Ammon's horn (tissue), 1 donor: ENCODE data around the gene ASB2.

ENCODE experiments used
- DNase-seq: peaks from one replicate; pipeline ENCODE4 v3.0.0-alpha.2; 2016; ENCODE audit warnings: low spot score

ASB2 gene

DNA sequence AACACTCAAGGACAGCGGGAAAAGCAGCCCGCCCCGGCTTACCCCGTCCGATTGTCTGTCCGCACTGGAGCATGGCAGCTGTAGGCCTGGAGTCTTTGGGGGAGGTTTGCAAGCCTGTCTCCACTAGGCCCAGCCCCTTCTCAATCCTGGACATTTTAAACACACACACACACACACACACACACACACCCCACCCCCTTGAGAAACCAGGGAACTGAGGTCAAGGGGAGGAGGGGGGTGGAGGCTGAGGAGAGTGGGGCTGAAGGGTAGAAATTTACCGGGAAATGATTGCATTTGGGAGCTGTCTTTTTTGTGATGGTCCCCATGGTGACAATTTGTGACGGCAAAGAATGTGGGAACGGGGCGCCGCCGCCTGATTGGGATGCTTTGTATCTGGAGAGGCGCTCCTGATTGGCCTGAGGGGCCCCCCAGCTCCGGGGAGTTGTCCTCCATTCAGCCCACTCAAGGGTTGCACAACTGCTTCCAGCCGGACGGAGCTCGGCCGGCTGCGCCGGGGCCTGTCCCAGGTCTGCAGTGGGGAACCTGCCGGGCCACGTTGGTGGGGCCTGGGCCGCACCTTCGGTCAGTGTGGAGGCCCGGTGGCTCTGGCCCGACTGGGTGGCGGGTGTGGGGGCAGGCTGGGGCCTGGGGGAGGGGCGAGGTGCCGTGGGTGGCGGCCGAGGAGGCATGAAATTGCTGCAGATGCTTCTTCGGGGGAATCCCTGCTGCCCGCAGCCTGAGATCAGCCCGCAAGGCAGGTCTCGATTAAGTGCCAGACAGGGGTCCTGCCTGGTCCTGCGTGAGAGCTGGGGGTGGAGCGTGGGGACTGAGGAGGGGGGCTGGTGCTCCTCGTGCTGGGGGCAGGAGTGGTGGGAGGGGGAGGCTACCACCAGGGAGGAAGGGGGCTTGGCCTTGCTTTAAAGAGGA, 49.2 kb downstream of the ASB2 start, which contains the start of gene FAM181A:
Gene FAM181A, plus strand, starts transcription at position 472 of the 927 bp plus-strand sequence. CDS start 942 bp downstream, outside the sequence.
- peak; percentile 51 for DNase-seq

DNA sequence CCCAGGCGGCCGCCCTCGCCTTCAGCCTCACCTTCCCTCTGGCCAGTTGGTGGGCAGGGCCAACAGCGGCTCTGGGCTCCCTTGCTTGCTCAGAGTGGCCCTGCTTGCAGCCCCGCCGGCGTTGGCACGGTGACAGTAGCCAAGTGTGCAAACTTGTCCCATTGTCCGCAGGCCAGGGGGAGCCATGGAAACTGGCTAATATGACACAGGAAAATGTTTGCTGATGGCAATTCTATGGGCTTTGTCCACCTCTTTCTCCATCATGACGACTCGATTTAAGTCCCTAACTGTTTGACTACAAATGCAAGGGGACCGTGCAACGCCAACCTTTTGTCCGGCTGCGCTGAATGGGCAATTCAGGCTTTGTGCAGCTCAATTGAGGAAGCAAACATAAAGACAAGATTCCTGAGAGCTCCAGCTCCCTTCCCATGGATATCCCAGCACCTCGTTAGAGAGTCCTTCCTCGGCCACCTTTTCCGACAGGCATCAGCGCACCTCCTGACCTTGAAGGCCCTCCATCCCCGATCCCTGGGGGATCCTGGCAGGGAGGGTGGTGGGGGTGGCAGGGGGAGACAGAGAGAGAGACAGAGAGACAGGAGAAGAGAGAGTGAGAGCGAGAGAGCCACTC, 50.0 kb downstream of the ASB2 start:
- DNase-seq = peak; percentile 80

DNA sequence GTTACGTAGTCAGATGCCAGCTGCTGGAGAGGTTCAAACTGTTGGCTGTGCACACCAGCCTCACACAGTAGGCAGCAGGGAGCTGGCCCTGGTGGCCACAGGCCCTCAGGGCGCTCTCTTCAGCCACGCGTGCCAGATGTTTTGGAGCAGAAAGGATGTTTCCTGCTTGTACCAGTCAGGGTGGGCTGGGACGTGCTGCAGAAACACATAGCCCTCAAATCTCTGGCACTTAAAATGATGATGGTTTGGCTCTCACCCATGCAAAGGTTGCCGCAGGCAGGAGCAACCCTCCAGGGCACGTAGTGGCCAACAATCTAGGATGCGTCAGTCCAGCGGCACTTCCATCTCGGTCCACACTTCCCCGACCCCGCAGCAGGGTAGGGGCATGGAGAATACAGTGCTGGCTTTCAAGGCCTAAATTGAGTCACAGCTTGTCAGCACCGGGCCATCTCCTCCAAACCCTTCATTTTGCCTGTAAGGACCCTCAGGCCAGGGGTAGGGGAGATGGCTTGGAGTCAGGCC, 50.9 kb downstream of the ASB2 start:
- no peak for DNase-seq

DNA sequence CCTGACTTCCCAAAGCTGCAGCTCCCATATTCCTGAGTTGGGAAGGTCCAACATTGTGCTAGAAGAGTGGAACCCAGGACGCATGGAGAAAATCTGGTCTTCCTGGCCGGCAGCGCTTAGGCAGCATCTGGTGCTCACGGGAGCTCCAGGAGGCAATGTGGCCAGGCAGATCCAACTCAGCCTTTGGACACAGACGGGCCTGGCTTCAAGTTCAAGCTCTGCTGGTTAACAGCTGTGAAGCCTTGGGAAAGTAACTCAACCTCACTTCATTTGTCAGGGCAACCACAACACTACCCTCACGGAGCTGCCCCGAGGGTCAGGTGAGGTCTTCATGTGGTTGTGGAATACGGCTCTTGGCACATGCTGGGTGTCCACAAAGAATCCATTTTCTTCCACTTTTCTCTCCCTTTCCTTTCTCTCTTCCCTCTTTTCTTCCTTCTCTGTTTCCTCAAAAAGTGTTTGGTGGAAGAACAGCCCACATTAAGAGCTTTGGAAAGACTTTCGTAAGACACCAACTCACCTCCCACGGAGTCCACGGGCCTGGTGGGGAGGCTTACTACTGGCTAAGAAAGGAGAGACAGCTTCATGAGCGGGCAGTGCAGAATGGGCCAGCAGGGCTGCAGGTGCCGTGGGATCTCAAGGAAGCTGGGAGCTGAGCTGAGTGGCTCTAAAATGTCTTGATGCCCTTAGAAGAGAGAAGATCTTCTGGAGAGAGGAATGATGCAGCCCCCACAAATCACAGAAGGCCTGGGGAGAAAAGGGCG, 51.6 kb downstream of the ASB2 start:
- DNase-seq = no peak

DNA sequence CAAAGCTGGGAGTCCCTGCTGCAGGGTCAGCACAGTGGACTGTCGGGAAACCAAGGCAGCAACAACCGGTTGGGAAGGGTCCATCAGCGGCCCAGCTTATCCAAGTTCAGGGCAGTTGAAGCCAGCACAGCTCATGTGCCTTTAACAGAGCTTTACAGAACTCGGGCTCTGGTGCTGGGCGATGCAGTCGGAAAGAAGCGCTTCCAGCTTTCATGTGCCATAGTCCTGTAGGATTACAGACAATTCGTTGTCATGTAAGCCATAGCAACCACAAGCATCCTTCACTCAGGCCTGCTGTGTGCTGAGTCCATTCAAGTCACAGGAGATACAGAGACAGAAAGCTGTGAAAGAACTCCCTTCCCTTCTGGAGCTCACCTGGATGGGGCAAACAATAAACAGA, 52.7 kb downstream of the ASB2 start:
- no peak for DNase-seq

DNA sequence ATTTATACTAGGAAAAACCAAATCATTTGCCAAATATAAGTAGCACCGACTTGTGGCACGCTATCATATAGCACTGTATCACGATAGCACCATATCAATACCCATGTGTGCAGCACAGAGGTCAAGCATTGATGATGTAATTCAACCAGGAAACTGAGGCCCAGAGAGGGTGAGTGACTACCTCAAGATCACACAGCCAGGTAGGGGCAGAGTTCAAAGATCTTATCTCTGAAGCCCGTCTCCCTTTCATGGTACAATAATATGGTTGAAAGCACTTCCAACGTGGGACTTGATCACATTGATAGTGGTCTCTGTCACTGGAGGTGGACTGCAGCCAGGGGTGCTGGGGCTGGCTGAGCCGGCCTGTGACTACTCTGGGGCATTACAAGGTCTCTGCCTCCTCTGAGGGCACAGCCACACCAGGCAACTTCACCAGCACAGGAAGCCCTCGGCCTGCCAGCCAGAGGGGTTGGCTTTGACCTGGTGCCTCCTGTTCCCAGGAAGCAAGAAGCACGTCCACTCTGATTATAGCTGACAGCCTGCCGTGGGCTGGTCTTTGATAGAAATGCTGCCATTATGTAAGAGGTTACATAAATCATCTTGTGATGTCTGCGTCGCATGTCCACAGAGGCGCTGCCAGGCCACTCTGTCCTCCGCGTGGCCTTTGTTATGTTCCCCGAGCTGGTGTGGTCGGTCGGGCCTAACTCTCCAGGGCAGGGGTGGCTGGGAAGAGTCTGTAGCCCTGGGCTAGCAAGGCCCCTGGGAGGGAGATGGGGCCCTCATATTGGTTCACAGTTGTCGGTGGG, 55.2 kb downstream of the ASB2 start:
- no peak for DNase-seq

DNA sequence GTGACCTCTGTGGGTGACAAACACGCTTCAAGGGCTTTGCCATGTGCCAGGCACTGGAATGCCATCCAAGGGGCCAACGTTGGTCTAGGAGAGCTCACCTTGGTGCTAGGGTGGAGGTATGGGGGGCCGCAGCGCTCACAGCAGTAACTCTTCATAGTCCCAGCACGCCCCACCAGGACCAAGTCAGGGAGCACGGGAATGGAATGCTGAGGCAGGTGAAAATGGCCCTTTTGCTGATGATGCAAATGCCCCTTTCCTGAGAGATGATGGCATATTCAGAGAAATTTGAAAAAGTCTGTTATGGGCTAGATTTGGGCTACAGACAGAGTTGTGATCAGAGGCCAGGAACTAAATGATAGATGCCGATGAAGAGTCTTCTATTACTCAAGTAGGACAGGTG, 59.2 kb downstream of the ASB2 start:
- no peak for DNase-seq

DNA sequence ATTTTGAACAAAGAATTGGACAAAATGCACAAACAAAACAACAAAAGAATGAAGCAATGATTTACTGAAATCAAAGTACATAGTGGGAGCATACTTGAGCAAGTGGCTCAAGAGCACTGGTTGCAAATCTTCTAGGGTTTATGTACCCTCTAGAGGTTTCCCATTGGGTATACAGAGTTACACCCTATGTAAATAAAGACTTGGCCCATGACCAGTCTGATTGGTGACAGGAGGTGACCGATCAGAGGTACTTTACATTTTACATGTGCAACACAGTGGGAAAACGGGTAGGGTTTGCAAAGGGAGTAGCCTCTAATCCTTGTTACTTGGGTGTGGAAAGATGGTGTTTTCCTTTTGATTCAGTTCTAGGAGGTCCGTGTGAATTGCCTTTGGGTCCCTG, 59.9 kb downstream of the ASB2 start:
- DNase-seq = no peak

DNA sequence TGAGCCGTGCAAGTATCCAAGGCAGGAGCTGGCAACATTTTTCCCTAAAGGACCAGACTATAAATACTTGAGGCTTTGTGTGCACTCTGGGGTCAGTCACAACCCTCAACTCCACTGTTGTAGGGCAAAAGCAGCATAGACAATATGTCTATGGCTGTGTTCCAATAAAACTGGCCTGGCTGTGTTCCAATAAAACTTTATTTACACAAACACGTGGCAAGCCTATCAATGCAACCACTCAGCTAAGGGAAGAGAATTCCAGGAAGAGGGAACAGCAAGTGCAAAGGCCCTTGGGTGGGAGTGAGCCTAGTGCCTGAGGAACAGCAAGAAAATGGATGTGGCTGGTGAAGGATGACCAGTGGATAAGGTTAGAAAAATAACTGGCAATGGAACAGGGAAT, 60.6 kb downstream of the ASB2 start:
- DNase-seq = no peak

DNA sequence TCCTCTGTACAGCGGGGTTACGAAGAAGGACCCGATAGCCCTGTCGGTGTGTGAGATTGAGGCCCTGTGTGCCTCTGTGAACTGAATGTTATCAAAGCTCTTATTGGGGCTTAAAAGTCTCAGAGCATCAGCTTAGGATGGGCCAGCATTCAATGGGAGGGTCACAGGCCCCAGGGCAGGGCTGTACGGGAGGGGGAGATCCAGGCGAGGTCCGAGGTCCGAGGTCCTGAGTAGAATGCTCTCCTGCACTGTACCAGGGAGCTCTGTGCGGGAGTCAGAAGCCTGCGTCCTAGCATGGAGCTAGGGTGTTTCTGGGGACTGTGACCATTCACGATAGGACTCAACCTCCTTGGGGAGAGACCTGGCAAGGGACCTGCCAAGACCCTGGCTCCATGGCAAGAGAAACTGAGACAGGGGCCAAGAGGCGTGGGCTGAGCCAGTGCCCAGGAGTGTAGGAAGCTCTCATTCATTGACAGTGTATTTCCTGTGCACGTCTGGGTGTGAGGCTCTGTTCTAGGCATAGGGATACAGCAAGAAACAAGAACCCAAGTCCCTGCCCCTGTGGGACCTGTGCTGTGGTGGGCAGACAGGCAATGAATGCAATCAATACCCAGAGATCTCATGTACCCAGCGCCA, 61.2 kb downstream of the ASB2 start:
- no peak for DNase-seq

DNA sequence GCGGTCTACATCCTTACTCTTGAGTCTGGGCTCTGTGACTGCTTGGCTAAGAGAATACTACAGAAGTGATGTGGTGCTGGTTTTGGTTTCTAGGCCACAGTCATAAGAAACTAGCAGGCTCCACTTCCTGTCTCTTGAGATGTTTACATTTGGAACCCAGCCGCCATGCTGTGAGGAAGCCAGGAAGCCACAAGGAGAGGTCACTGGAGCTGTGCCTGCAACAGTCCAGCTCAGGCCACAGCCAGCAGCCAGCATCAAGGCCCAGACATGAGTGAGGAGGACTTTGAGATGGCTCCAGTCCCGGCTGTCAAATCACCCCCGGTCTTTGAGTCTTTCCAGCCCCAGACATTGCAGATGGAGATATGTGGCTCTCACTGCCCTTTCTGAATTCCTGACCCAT, 62.1 kb downstream of the ASB2 start:
- DNase-seq = no peak

DNA sequence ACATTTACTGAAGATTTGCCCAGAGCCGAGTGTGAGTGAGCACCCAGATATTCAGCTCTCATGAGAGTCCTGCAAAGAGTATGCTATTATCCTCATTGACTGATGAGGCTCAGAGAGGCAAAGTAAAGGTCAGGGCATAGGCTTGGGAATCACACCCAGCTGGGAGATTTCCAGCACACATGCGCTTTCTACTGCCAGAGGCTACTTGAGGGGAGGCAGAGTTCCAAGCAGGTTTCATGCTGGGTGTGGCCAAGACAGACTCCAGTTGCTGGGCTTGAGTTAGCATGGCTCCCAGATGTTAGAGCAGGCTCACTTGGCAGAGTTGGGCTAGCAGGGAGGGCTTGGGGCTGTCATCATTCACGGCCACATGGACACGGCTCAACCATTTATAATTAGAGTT, 63.6 kb downstream of the ASB2 start:
- no peak for DNase-seq

DNA sequence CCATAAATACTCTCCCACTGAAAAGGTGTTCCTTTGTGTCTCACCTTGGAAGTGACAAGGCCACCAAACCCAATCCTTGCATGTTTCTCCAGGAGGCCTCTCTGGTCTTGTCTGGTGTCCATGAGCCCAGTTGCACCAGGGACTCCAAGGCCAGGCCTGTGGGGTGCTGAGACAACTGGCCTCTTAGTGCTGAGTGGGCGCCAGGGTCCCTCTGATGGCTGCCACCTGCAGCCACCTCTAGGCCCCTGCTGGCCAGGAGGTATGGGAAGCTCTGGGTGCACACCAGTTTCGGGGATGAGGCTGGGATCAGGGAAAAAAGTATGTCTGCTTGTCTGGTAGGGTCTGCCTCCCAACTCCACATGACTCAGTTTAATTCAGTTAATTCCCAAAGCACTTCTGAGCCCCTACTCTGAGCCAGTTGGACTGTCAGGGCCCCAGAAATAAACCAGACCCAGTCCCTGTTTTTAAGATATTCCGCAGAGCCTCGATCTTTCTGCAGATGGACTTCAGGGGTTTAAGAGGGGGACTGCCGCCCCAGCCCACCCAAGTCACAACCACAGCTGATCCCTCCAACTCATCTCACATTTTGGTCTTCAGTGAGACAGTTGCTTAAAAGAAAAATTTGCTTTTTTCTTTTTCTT, 64.3 kb downstream of the ASB2 start:
- no peak for DNase-seq

DNA sequence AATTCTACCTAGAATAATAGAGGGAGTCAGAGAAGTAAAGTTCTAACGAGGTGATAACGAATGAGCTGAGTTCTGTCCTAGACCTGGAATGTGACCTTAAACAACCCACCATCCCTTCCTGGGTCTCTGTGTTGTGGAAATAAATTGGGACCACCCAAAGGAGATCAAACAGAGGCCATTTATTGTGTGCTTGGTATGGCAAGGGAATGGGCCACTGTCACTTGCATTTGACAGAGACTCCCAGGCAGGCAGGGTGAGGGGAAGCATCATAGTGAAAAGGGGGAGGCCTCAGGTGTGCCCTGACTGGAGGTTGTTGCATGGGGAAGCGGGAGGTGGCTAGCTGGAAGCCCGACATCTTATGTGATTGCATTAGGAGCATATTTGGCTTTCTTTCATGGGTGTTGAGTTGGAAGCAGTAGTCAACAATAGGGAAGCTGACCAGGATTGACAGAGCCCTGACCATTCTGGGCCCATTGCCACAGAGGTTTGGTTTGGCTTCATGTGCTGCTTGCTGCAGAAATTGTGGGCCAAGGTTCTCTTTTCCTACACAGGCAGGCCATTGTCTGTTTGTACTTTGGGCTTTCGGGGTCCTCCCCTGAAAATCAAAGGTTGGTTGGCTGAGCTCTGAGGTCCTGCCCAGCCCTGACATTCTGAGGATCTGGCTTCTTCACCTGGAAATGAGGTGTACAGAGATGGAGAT, 66.8 kb downstream of the ASB2 start:
- peak; percentile 40 for DNase-seq

DNA sequence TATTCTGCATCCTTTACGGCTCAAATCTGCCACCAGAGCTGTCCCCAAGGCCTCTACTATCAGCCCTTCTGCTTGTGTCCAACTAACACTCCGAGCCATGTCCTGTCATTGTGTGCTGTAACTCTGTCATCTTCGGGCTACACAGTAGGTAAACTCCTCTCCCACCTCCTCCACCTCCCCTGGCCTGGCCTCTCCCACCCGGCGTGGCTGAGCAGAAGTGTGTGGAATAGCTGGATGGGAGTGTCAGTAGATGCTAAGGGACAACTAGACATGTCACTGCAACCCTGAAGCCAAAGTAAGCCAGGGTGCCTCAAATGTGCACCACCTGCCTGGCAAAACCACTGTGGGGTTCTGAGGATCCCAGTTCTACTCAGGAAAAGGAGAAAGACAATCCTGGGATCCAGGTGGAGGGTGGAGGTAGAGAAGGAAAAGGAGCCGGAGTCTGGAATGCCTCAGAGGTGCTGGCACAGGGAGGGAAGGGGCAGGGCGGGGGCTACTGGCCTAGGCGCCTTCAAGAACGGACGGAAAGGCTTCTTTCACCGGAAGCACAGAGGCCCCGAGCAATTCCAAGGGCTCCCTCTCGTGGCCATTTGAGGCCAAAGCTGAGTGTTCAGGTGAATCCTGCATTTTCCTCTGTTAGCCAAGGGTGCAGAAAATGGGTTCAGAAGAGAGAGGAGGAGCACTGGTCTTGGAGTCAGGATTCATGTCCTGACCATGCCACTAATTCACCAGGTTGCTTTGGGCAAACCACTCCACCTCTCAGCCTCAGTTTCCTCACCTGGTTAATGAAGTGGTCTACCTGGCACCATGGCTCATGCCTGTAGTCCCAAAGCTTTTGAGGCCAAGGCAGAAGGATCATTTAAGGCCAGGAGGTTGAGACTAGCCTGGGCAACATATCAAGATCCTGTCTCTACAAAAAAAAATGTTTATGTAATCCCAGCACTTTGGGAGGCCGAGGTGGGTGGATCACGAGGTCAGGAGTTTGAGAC, 69.7 kb downstream of the ASB2 start:
- peak; percentile 23 for DNase-seq

DNA sequence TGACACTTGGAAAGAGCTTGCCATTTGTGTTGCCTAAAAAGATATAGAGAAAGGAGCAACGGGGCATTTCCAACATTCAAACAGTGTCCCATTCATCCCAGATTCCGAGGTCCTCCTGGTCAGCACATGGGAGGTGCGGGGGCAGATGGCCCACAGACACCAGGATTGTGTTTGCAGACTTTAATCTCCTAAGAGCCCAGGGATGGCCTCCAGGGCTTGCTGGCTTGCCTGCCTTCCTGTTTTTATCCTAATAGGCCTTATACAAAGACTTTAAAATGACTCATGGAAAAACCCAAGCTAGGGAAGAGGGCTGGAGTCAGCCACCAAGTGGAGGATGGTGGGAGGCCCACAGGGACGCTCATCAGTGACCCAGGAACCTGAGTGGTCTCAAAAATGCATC, 70.7 kb downstream of the ASB2 start:
- no peak for DNase-seq

DNA sequence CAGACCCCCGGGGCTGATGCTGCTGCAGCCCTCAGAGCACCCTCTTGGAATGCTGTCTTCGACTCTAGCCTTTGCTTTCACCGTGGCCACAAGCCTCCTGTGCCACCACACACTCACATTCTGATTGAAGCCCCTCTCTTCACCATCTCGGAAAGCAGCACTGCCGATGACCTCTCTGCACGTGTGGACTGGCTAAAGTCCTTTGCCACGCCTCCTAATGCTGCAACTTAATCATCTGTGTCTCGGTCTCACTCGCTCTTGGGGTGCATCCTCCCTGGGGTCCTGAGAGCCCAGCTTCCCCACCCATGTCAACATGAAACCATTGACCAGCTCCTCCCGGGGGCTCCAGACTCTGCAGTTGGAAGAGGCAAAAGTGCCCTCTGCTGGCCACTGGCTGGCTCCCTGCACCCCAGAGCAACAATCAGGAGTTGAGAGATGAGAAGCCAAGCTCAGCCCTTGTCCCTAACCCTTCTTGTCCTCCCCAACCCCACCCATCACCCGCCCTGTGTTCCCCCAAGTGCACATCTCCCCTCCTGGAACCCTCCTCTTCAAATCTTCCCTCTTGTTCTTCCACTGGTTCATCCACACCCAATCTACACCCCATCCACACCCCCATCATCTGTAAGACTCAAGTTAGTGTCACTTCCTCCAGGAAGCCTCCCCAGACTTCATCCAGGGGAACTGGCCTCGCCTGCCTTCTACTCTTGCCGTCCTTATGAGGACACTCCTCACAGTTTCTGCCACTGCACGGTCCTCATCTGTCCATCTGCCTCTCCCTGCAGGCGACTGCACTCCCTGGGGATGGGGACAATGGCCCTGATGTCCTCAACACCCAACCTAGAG, 72.8 kb downstream of the ASB2 start:
- no peak for DNase-seq
